CD4-positive, alpha-beta T cell (primary cell): ENCODE data around the gene TMEM145. TPM values are rescaled to one million over a fixed set of nuclear protein-coding genes. Genes with fewer than 3 reads are reported as not detected.

Experiments
- ATAC-seq: fragments of 200-7000 bp; cut with Tn5 transposase; one replicate; pipeline ENCODE4 v1.10.0; 2022; ENCODE audit warnings: mild to moderate bottlenecking; ENCODE audit not compliant: poor library complexity
- CTCF ChIA-PET: fragments of 350-600 bp; sonication (Branson Sonifier 250); formaldehyde crosslinking; loops from one replicate; lab custom pipeline; 2021; ENCODE audit warnings: antibody characterized with exemption, inconsistent platforms; lab: Charles Lee
- POLR2A ChIA-PET: fragments of 350-600 bp; sonication (Branson Sonifier 250); formaldehyde crosslinking; loops from one replicate; lab custom pipeline; 2021; ENCODE audit warnings: antibody characterized with exemption, inconsistent platforms; lab: Charles Lee
- DNase-seq, 14 experiments: peaks; one replicate each; pipeline ENCODE4 v3.0.0-alpha.2; 2013 to 2020; ENCODE audit warnings: mixed read lengths in 2 of 14
- H3K27ac ChIP-seq, 2 donors: one replicate each; pipeline versions ENCODE4 v1.5.1 to v1.7.0; 2013; ENCODE audit warnings: low read length in 2 of 2, low read depth in 1 of 2, mild to moderate bottlenecking in 1 of 2
- H3K27me3 ChIP-seq, 2 experiments: 1 replicate in 1 of 2; 2 replicates in 1 of 2; pipeline versions ENCODE4 v1.6.1 to v1.7.0; 2013; ENCODE audit warnings: low read length in 2 of 2, control low read depth in 1 of 2, mild to moderate bottlenecking in 1 of 2, moderate library complexity in 1 of 2; ENCODE audit not compliant: insufficient read depth in 2 of 2, control insufficient read depth in 1 of 2
- H3K36me3 ChIP-seq: one replicate; pipeline ENCODE4 v1.6.1; 2013; ENCODE audit warnings: low read length, control low read depth; ENCODE audit not compliant: insufficient read depth
- H3K4me1 ChIP-seq: one replicate; pipeline ENCODE4 v1.6.1; 2013; ENCODE audit warnings: low read length, control low read depth; ENCODE audit not compliant: insufficient read depth
- H3K4me3 ChIP-seq: one replicate; pipeline ENCODE4 v1.5.1; 2013; ENCODE audit warnings: mild to moderate bottlenecking, low read length, moderate library complexity
- H3K9me3 ChIP-seq, 2 experiments: 1 replicate in 1 of 2; 2 replicates in 1 of 2; pipeline versions ENCODE4 v1.6.1 to v1.7.0; 2013; ENCODE audit warnings: low read length in 2 of 2, mild to moderate bottlenecking in 2 of 2, control low read depth in 1 of 2, moderate library complexity in 1 of 2; ENCODE audit not compliant: control insufficient read depth in 1 of 2, insufficient read depth in 1 of 2
- H3K27ac Mint-ChIP-seq: one replicate; pipeline ENCODE4 v1.8.0; 2020; ENCODE audit warnings: mixed read lengths
- H3K27me3 Mint-ChIP-seq: one replicate; pipeline ENCODE4 v1.8.0; 2021; ENCODE audit warnings: mixed read lengths
- H3K36me3 Mint-ChIP-seq: one replicate; pipeline ENCODE4 v1.8.0; 2021; ENCODE audit warnings: low read depth, mixed read lengths
- H3K4me1 Mint-ChIP-seq: one replicate; pipeline ENCODE4 v1.8.0; 2021; ENCODE audit warnings: low read depth, mixed read lengths
- H3K4me3 Mint-ChIP-seq: one replicate; pipeline ENCODE4 v1.8.0; 2020; ENCODE audit warnings: mild to moderate bottlenecking, mixed read lengths
- H3K9me3 Mint-ChIP-seq: one replicate; pipeline ENCODE4 v1.8.0; 2020; ENCODE audit warnings: mixed read lengths
- CTCF ChIP-seq: fragments of 200-600 bp; IDR thresholded peaks from one replicate; pipeline ENCODE4 v1.8.0; 2022; ENCODE audit warnings: antibody characterized with exemption, mild to moderate bottlenecking
- intact Hi-C, 2 experiments: fragments of 100-400 bp; cut with DNase I in 1 of 2; cut with micrococcal nuclease in 1 of 2; formaldehyde crosslinking; loops; one replicate each; pipeline versions ENCODE4 v1.15.1 to v1.9.0; 2023 to 2025; cut with DNase I, micrococcal nuclease
- total RNA-seq, 174 experiments: library from RNA in 2 of 174; stranded (reverse) in 2 of 174; gene quantifications; one replicate each; pipeline ENCODE4 v1.2.3 and lab custom pipeline; 2021 to 2026

TMEM145 gene
- total RNA-seq, 2 experiments from 2014 or later, result not detected

DNA sequence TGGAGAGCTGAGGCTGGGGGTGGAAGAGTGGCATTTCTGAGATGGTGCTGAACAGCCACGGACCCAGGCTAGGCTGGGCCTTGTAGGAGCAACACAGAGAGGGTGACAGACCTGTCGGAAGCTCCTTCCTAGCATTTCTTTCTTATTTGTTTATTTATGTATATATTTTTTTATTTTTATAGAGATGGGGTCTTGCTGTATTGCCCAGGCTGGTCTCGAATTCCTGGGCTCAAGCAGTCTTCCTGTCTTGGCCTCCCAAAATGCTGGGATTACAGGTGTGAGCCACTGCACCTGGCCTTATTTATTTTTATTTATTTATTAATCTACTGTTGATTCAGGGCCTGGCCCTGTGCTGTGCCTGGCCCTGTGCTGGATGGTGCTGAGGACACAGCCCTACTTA is 37.6 kb upstream of the TMEM145 start:
- Histone ChIP-seq H3K27ac (peak overlapping the region in 1 of 2 donors; percentile 34), H3K27me3 (no peaks in the 10 kb centered on the region), H3K36me3 (peaks cover 35% of the 10 kb centered on the region), H3K4me1 (peaks cover 78% of the 10 kb centered on the region), H3K9me3 (no peaks in the 10 kb centered on the region), H3K4me3 (no peak overlapping the region)
- DNase-seq (no peak), ATAC-seq (no peak)
- Mint-ChIP-seq H3K36me3 (peaks cover 32% of the 10 kb centered on the region), H3K27ac (peak overlapping the region; percentile 69), H3K9me3 (no peaks in the 10 kb centered on the region), H3K4me3 (peak overlapping the region; percentile 10), H3K4me1 (peaks cover 47% of the 10 kb centered on the region), H3K27me3 (no peaks in the 10 kb centered on the region)
- ChIA-PET CTCF (no interaction called here), POLR2A (no interaction called here)
- intact Hi-C loops, result no loop called here
- TF ChIP-seq CTCF, result no peak

GRCh38 chr19:42276284-42276683 is 36.8 kb upstream of the TMEM145 start:
- Mint-ChIP-seq H3K4me1 (peaks cover 41% of the 10 kb centered on the region), H3K27ac (peak overlapping the region; percentile 57), H3K36me3 (peaks cover 25% of the 10 kb centered on the region), H3K4me3 (peak overlapping the region; percentile 11), H3K9me3 (no peaks in the 10 kb centered on the region), H3K27me3 (no peaks in the 10 kb centered on the region)
- intact Hi-C loops, result no loop called here
- Histone ChIP-seq H3K27me3 (no peaks in the 10 kb centered on the region), H3K4me1 (peaks cover 78% of the 10 kb centered on the region), H3K9me3 (no peaks in the 10 kb centered on the region), H3K27ac (no peak overlapping the region), H3K36me3 (peaks cover 35% of the 10 kb centered on the region), H3K4me3 (no peak overlapping the region)
- ChIA-PET POLR2A (no interaction called here), CTCF (no interaction called here)
- no peak for ATAC-seq
- no peak for TF ChIP-seq CTCF
- DNase-seq, result peak in 2 of 14 experiments; percentile 2 to 34

DNA sequence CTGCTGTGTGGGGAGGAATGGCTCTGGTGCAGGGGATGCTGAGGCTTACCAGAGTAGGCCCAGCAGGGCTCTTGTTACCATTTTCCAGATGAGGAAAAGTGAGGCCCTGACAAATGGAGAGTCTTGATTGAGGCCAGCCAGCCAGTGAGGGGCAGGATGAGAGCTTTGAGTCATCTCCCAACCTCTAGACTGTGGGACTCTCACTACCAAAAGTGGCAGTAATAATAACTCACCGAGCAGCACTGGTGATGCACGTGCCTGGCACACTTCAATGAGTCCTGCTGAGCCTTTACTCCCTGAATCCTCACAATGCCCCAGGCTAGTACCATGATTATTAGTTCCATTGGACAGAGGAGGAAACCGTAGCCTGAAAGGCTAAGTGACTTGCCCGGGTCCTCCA is 36.3 kb upstream of the TMEM145 start:
- peaks cover 31% of the 10 kb centered on the region for H3K36me3 ChIP-seq
- no peaks in the 10 kb centered on the region for H3K27me3 ChIP-seq
- no peaks in the 10 kb centered on the region for H3K9me3 ChIP-seq
- peak in 2 of 14 experiments; percentile 11 to 15 for DNase-seq
- H3K27ac ChIP-seq, result no peak overlapping the region
- H3K4me1 ChIP-seq, result peaks cover 78% of the 10 kb centered on the region
- peaks cover 21% of the 10 kb centered on the region for H3K36me3 Mint-ChIP-seq
- ChIA-PET CTCF (no interaction called here), POLR2A (no interaction called here)
- peak overlapping the region; percentile 57 for H3K27ac Mint-ChIP-seq
- TF ChIP-seq CTCF, result no peak
- H3K4me1 Mint-ChIP-seq, result peaks cover 44% of the 10 kb centered on the region
- no peak overlapping the region for H3K4me3 ChIP-seq
- no peaks in the 10 kb centered on the region for H3K27me3 Mint-ChIP-seq
- H3K4me3 Mint-ChIP-seq, result no peak overlapping the region
- intact Hi-C loops, result no loop called here
- ATAC-seq, result no peak
- H3K9me3 Mint-ChIP-seq, result no peaks in the 10 kb centered on the region
